Stimulated activated CD8-positive, alpha-beta memory T cell treated with anti-CD3 and anti-CD28 coated beads, Interleukin-4, amount 100 ng/mL, for 24 hours (primary cell): Measurements from ENCODE around the gene FBXL22.

ENCODE experiments used
- DNase-seq: peaks from one replicate; pipeline ENCODE4 v3.0.0-alpha.2; 2020; ENCODE audit warnings: low read depth

Gene FBXL22

GRCh38 chr15:63597038-63597790 is at the start of gene FBXL22:
TSS of gene FBXL22 (plus strand) at chr15:63597387. CDS start at chr15:63597393, 6 bp downstream.
- DNase-seq, result no peak

- DNase-seq, result no peak
Measured at GRCh38 chr15:63551400-63551799, 45.8 kb upstream of the FBXL22 start.

- no peak for DNase-seq
Measured at GRCh38 chr15:63553388-63553791, 43.8 kb upstream of the FBXL22 start.

GRCh38 chr15:63554337-63554927 is 42.8 kb upstream of the FBXL22 start:
- DNase-seq, result no peak

GRCh38 chr15:63555507-63555906 is 41.7 kb upstream of the FBXL22 start:
- no peak for DNase-seq

- DNase-seq, result no peak
Measured at GRCh38 chr15:63556246-63556645, 40.9 kb upstream of the FBXL22 start.

GRCh38 chr15:63556736-63557135 is 40.5 kb upstream of the FBXL22 start:
- DNase-seq, result no peak

- no peak for DNase-seq
Measured at GRCh38 chr15:63559753-63560152, 37.4 kb upstream of the FBXL22 start.

- no peak for DNase-seq
Measured at GRCh38 chr15:63560741-63561448, 36.3 kb upstream of the FBXL22 start.

- no peak for DNase-seq
Measured at GRCh38 chr15:63564093-63564492, 33.1 kb upstream of the FBXL22 start.

GRCh38 chr15:63565536-63566186 is 31.5 kb upstream of the FBXL22 start:
- no peak for DNase-seq

GRCh38 chr15:63572749-63573464 is 24.3 kb upstream of the FBXL22 start:
- no peak for DNase-seq

GRCh38 chr15:63573533-63573932 is 23.7 kb upstream of the FBXL22 start:
- no peak for DNase-seq

GRCh38 chr15:63575312-63575711 is 21.9 kb upstream of the FBXL22 start:
- DNase-seq, result no peak

- DNase-seq, result no peak
Measured at GRCh38 chr15:63576441-63576840, 20.7 kb upstream of the FBXL22 start.

GRCh38 chr15:63582179-63582578 is 15.0 kb upstream of the FBXL22 start:
- DNase-seq, result no peak

GRCh38 chr15:63582718-63583426 is 14.3 kb upstream of the FBXL22 start:
- DNase-seq, result no peak

- DNase-seq, result no peak
Measured at GRCh38 chr15:63586790-63587189, 10.4 kb upstream of the FBXL22 start.

- no peak for DNase-seq
Measured at GRCh38 chr15:63587527-63587926, 9.7 kb upstream of the FBXL22 start.

GRCh38 chr15:63588826-63589225 is 8.4 kb upstream of the FBXL22 start:
- DNase-seq, result no peak
